T-helper 2 cell treated with Interferon-gamma antibody and Interleukin-4, amounts not matched to agents 5 μg/mL and 100 μg/mL, for 36 hours (primary cell): Measurements from ENCODE around the gene SERPINA3.
"Not testable (repeated sequence)": the region's sequence is repeated elsewhere in the genome, so short reads cannot be mapped to it uniquely, and the experiment has no call there.

Experiments
- DNase-seq: peaks from one replicate; pipeline ENCODE4 v3.0.0; 2021; ENCODE audit warnings: low spot score
- H3K27ac Mint-ChIP-seq: one replicate; pipeline ENCODE4 v1.8.0; 2021; ENCODE audit warnings: mild to moderate bottlenecking, mixed read lengths
- H3K27me3 Mint-ChIP-seq: one replicate; pipeline ENCODE4 v1.8.0; 2021; ENCODE audit warnings: low read depth, mixed read lengths
- H3K36me3 Mint-ChIP-seq: one replicate; pipeline ENCODE4 v1.8.0; 2021; ENCODE audit warnings: low read depth, mixed read lengths
- H3K4me1 Mint-ChIP-seq: one replicate; pipeline ENCODE4 v1.8.0; 2021; ENCODE audit warnings: low read depth, mixed read lengths
- H3K4me3 Mint-ChIP-seq: one replicate; pipeline ENCODE4 v1.8.0; 2022; ENCODE audit warnings: mild to moderate bottlenecking, moderate library complexity, mixed read lengths
- H3K9me3 Mint-ChIP-seq: one replicate; pipeline ENCODE4 v1.8.0; 2021; ENCODE audit warnings: mixed read lengths

The SERPINA3 gene

GRCh38 chr14:94577472-94577871 lies 34.7 kb upstream of the SERPINA3 start:
- H3K36me3 Mint-ChIP-seq, H3K27ac Mint-ChIP-seq, H3K27me3 Mint-ChIP-seq, DNase-seq, H3K9me3 Mint-ChIP-seq, H3K4me3 Mint-ChIP-seq, H3K4me1 Mint-ChIP-seq: not testable (repeated sequence)

GRCh38 chr14:94578712-94579111 lies 33.5 kb upstream of the SERPINA3 start:
- Mint-ChIP-seq H3K27me3 (no peaks in the 10 kb centered on the region), H3K4me1 (no peaks in the 10 kb centered on the region), H3K9me3 (no peaks in the 10 kb centered on the region), H3K36me3 (no peaks in the 10 kb centered on the region), H3K27ac (no peak overlapping the region), H3K4me3 (no peak overlapping the region)
- DNase-seq: no peak

- H3K4me3 Mint-ChIP-seq: no peak within 1 kb of the TSS
- H3K27ac Mint-ChIP-seq: no peak within 1 kb of the TSS
- H3K9me3 Mint-ChIP-seq: no peaks in the 10 kb centered on the region
- no peaks in the 10 kb centered on the region for H3K27me3 Mint-ChIP-seq
- DNase-seq: no peak
- H3K4me1 Mint-ChIP-seq: no peaks in the 10 kb centered on the region
- no peaks in the 10 kb centered on the region for H3K36me3 Mint-ChIP-seq
These were observed 30.8 kb upstream of the SERPINA3 start, which contains the start of gene SERPINA5 for GRCh38 chr14:94581127-94581999. SERPINA5 (plus strand) TSS chr14:94581426; CDS start chr14:94587363, 5,937 bp downstream.

- no peak for DNase-seq
- H3K36me3 Mint-ChIP-seq: no peaks in the 10 kb centered on the region
- no peak overlapping the region for H3K27ac Mint-ChIP-seq
- H3K4me3 Mint-ChIP-seq: no peak overlapping the region
- H3K9me3 Mint-ChIP-seq: no peaks in the 10 kb centered on the region
- no peaks in the 10 kb centered on the region for H3K27me3 Mint-ChIP-seq
- H3K4me1 Mint-ChIP-seq: no peaks in the 10 kb centered on the region
These were observed 29.9 kb upstream of the SERPINA3 start for GRCh38 chr14:94582199-94582750.

GRCh38 chr14:94582851-94583250 lies 29.3 kb upstream of the SERPINA3 start:
- no peaks in the 10 kb centered on the region for H3K36me3 Mint-ChIP-seq
- H3K4me3 Mint-ChIP-seq: no peak overlapping the region
- no peak for DNase-seq
- H3K9me3 Mint-ChIP-seq: no peaks in the 10 kb centered on the region
- no peak overlapping the region for H3K27ac Mint-ChIP-seq
- no peaks in the 10 kb centered on the region for H3K27me3 Mint-ChIP-seq
- no peaks in the 10 kb centered on the region for H3K4me1 Mint-ChIP-seq

GRCh38 chr14:94583557-94583956 lies 28.6 kb upstream of the SERPINA3 start:
- no peaks in the 10 kb centered on the region for H3K9me3 Mint-ChIP-seq
- H3K4me1 Mint-ChIP-seq: no peaks in the 10 kb centered on the region
- no peak overlapping the region for H3K4me3 Mint-ChIP-seq
- no peaks in the 10 kb centered on the region for H3K27me3 Mint-ChIP-seq
- H3K27ac Mint-ChIP-seq: no peak overlapping the region
- no peaks in the 10 kb centered on the region for H3K36me3 Mint-ChIP-seq
- DNase-seq: no peak

GRCh38 chr14:94584591-94585280 lies 27.5 kb upstream of the SERPINA3 start:
- Mint-ChIP-seq H3K27ac (no peak overlapping the region), H3K9me3 (no peaks in the 10 kb centered on the region), H3K27me3 (no peaks in the 10 kb centered on the region), H3K4me1 (no peaks in the 10 kb centered on the region), H3K36me3 (no peaks in the 10 kb centered on the region), H3K4me3 (no peak overlapping the region)
- DNase-seq: no peak

- Mint-ChIP-seq H3K4me3 (no peak overlapping the region), H3K9me3 (no peaks in the 10 kb centered on the region), H3K27me3 (no peaks in the 10 kb centered on the region), H3K4me1 (no peaks in the 10 kb centered on the region), H3K36me3 (no peaks in the 10 kb centered on the region), H3K27ac (no peak overlapping the region)
- no peak for DNase-seq
These were observed 25.6 kb upstream of the SERPINA3 start for GRCh38 chr14:94586635-94587034.

GRCh38 chr14:94588311-94588710 lies 23.9 kb upstream of the SERPINA3 start:
- no peaks in the 10 kb centered on the region for H3K36me3 Mint-ChIP-seq
- DNase-seq: no peak
- no peak overlapping the region for H3K4me3 Mint-ChIP-seq
- no peaks in the 10 kb centered on the region for H3K27me3 Mint-ChIP-seq
- H3K9me3 Mint-ChIP-seq: no peaks in the 10 kb centered on the region
- no peak overlapping the region for H3K27ac Mint-ChIP-seq
- H3K4me1 Mint-ChIP-seq: no peaks in the 10 kb centered on the region

GRCh38 chr14:94591073-94591472 lies 21.1 kb upstream of the SERPINA3 start:
- Mint-ChIP-seq H3K4me3 (no peak overlapping the region), H3K4me1 (no peaks in the 10 kb centered on the region), H3K27ac (no peak overlapping the region), H3K9me3 (no peaks in the 10 kb centered on the region), H3K36me3 (no peaks in the 10 kb centered on the region), H3K27me3 (no peaks in the 10 kb centered on the region)
- no peak for DNase-seq

GRCh38 chr14:94591871-94592270 lies 20.3 kb upstream of the SERPINA3 start:
- H3K4me1 Mint-ChIP-seq: no peaks in the 10 kb centered on the region
- no peak for DNase-seq
- H3K27me3 Mint-ChIP-seq: no peaks in the 10 kb centered on the region
- H3K27ac Mint-ChIP-seq: no peak overlapping the region
- H3K9me3 Mint-ChIP-seq: no peaks in the 10 kb centered on the region
- H3K4me3 Mint-ChIP-seq: no peak overlapping the region
- H3K36me3 Mint-ChIP-seq: no peaks in the 10 kb centered on the region

- Mint-ChIP-seq H3K4me3 (no peak overlapping the region), H3K27me3 (no peaks in the 10 kb centered on the region), H3K36me3 (no peaks in the 10 kb centered on the region), H3K9me3 (no peaks in the 10 kb centered on the region), H3K27ac (no peak overlapping the region), H3K4me1 (no peaks in the 10 kb centered on the region)
- no peak for DNase-seq
These were observed 19.7 kb upstream of the SERPINA3 start for GRCh38 chr14:94592457-94592856.

GRCh38 chr14:94593376-94593748 lies 18.8 kb upstream of the SERPINA3 start:
- Mint-ChIP-seq H3K9me3 (no peaks in the 10 kb centered on the region), H3K27ac (no peak overlapping the region), H3K4me1 (no peaks in the 10 kb centered on the region), H3K4me3 (no peak overlapping the region), H3K27me3 (no peaks in the 10 kb centered on the region), H3K36me3 (no peaks in the 10 kb centered on the region)
- no peak for DNase-seq

GRCh38 chr14:94593749-94594431 lies 18.3 kb upstream of the SERPINA3 start:
- Mint-ChIP-seq H3K36me3 (no peaks in the 10 kb centered on the region), H3K4me3 (no peak overlapping the region), H3K4me1 (no peaks in the 10 kb centered on the region), H3K27me3 (no peaks in the 10 kb centered on the region), H3K9me3 (no peaks in the 10 kb centered on the region), H3K27ac (no peak overlapping the region)
- no peak for DNase-seq
